MM.1S (cell line): ENCODE data around the gene CCDC90B.

Source experiments
- CTCF ChIP-seq: fragments of 300-600 bp; sonication (generic); IDR thresholded peaks from 2 replicates; pipeline ENCODE4 v1.5.1; 2016; ENCODE audit warnings: antibody characterized with exemption, low read length, mixed read lengths
- EZH2 ChIP-seq: fragments of 300-600 bp; sonication (generic); optimal IDR thresholded peaks from 2 replicates; pipeline ENCODE3; 2017; ENCODE audit warnings: low read depth, mild to moderate bottlenecking, antibody characterized with exemption, low read length, mixed read lengths

GRCh38 chr11:83278351-83278750, 7.8 kb downstream of the CCDC90B start:
- no peak for TF ChIP-seq CTCF
- TF ChIP-seq EZH2, result no peak
